ENCODE measurements around the gene ADARB1.

Gene ADARB1

GRCh38 chr21:45154511-45155508 is 80.4 kb downstream of the ADARB1 start:
- DNase-seq, result peak; percentile 93

DNA sequence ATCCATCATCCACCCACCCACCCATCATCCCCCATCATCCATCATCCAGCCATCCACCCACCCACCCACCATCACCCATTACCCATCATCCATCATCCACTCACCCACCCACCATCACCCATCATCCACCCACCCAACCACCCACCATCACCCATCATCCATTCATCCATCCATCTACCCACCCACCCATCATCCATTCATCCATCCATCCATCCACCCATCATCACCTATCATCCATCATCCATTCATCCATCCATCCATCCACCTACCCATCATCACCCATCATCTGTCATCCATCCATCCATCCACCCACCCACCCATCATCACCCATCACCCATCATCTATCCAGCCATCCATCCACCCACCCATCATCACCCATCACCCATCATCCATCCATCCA is 81.5 kb downstream of the ADARB1 start:
- no peak for DNase-seq

GRCh38 chr21:45156459-45156858 is 82.1 kb downstream of the ADARB1 start:
- no peak for DNase-seq

GRCh38 chr21:45157932-45158331 is 83.6 kb downstream of the ADARB1 start:
- no peak for DNase-seq

DNA sequence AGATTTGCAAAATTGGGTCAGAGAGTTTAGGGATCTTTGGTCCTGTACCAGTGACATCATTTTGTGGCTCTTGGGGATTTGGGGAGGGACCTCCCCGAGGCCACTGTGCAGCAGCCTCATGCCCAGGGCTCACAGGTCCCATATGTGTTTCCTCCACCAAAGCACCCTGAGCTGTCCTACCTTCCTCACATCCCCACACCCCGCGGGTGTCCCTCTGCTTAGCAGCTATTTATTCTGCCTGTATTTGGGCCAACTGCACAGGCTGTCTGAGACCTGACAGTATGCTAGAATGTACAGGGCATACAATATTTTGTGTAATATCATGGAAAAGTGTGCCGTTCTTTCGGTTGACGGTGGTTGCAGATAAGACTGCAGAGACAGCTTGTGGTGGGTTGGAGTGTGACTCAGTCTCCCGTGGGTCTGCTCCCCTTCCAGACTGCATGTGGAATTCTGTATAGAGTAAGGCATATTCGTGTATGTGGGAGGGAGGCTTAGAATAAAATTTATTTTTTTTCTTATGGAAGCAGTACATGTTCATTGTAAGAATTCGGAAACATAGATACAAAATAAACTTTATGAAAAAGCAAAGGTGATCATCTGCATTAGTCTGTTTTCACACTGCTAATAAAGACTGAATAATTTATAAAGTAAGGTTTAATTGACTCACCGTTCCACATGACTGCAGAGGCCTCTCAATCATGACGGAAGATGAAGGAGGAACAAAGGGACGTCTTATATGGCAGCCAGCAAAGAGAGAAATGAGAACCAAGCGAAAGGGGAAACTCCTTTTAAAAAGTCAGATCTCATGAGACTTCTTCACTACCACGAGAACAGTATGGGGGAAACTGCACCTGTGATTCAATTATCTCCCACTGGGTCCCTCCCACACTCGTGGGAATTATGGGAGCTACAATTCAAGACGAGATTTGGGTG is 84.4 kb downstream of the ADARB1 start:
- no peak for DNase-seq

DNA sequence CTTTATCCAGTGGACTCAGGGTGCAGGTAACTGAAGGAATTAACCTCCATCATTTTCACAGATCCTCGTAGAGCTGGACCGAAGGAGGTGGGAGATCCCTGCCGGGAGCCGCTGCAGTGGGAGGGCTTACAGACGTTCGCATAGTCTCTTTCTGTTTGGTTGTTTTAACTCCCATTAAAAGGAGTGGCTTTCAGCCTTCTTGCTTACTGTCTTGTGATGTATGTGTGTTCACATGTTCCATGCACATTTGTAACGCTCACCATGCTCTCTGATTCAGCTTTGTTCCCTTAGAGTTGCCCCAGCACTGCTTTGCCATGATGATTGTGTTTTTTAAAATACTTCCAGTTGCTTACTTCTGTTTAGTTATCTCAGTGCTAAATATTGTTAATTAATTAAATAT is 85.8 kb downstream of the ADARB1 start:
- no peak for DNase-seq

- no peak for DNase-seq
Observed at GRCh38 chr21:45161038-45161945, 86.9 kb downstream of the ADARB1 start.

DNA sequence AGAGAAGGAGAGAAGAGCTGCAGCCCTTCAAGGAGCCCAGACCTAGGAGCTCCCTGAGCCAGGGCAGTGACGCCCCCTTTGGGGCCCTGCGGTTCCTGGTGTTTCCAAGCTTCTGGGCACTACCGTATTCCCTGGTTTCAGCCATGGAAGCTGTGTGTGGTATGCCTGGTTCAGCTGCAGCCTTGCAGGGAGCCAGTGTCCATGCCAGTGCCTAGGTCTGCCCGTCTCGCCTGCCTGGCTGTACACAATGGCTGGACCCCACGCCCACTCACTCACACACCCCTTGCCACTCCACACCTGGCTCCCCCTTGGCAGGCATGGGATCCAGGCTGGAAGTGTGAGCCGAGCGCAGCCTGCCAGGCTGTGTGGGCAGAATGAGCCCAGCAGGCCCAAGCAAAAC is 87.7 kb downstream of the ADARB1 start:
- DNase-seq, result no peak

GRCh38 chr21:45162809-45163208 is 88.4 kb downstream of the ADARB1 start:
- no peak for DNase-seq

DNA sequence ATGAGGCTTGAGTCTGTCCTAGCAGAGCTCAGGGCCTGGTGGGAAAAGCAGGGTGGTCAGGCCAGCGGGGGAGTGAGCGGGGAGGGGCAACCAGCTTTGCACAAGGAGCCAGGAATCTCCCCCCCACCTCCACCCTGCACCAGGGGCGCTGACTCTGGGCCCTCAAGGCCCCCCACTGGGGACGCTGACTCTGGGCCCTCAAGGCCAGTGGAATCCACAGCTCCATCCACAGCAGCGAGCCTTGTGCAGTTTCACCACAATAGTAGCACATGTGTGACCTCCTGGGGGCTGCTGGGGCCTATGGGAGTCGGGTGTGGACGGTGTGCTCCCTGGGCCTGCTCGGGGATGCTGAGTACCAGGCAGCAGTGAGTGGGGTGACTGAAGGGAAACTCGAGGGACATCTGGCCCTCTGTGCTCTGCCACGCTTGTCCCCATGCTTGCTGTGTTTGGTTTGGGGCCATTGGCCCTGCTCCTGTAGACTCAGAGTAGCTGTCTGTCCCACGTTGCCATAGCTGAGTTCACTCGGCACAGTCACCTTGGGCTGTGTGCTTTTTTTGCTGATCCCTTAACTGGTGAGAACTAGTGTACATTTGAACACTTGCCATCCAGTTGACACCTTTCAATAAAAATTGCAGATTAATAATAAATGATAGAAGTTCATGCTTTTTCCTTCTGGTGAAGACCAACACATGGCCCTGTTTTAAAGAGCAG is 89.2 kb downstream of the ADARB1 start:
- DNase-seq, result no peak

DNA sequence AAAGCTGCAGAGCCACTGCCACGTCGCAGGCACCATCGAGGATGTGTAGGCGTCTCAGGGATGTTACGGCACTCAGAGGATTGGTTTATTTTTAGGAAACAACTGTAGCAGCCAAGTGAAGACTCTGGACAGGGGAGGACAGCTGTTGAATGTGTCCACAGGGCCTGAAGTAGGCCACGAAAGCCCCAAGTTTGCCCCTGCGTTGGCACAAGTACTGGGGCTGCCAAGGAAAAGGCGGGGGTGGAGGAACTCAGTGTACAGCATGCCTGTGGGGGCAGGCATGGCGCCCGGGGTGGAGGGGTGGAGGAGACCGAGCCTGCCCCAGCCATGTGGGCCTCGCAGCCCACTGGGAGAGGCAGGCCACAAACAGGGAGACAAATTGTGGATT is 89.7 kb downstream of the ADARB1 start:
- DNase-seq, result no peak

DNA sequence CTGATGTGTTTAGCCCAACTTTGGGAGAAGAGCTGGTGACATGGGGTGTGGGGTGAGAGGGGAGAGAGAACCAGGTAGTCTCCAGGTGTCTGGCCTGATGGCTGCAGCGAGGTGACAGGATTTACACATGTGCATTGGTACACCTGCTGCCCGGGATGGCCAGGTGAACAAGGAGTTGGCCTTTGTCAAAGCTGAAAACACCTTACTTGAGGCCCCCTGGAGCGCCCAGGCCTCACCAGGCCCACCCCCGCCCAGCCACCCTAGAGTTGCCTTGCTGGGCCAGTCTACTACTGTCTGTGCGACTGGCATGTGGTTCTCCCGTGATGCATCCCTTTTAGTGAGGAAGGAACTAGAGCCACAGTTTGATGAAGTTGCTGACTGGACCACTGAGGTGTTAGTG is 90.5 kb downstream of the ADARB1 start:
- DNase-seq, result no peak

GRCh38 chr21:45166931-45167330 is 92.6 kb downstream of the ADARB1 start:
- DNase-seq, result no peak

- peak; percentile 76 for DNase-seq
Observed at GRCh38 chr21:45167796-45168222, 93.4 kb downstream of the ADARB1 start.

- no peak for DNase-seq
Observed at GRCh38 chr21:45168522-45168921, 94.1 kb downstream of the ADARB1 start.

DNA sequence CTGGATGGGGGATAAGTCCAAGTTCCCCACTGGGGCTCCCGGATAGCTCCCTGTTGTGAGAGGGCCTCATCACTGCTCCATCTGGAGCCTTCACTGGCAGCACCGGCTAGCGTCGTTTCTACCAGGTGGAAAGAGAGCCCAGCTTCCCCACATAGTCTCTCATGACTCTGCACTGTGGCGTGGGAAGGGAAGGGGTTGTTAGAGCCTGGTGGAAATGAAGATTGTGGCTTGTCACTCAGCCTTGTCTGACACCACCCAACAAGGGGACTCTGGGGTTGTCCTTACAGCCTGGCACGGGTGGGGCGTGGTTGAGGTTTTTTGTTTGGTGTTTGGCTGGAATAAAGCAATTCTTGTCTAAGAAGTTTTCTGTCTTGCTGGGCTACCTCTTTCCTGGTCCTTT is 94.6 kb downstream of the ADARB1 start:
- no peak for DNase-seq

DNA sequence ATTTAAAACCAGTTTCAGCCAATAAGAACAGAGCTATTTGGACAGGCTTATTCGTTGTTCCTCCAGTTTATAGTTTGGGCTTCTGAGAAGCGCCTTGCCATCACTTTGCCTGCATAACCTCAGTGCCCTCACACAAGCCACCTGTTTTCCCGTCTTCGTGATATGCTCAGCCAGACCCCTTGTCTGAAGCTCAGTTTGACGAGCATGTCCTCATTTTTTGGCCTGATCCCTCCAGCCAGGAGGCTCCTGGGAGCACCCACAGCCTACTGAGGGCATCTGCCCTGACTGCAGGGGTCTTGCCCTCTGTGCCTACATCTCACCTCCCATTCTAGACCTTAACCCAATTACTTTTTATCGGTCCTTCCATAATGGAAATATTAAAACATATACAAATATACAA is 95.3 kb downstream of the ADARB1 start:
- no peak for DNase-seq

- DNase-seq, result no peak
Observed at GRCh38 chr21:45170987-45171386, 96.6 kb downstream of the ADARB1 start.

DNA sequence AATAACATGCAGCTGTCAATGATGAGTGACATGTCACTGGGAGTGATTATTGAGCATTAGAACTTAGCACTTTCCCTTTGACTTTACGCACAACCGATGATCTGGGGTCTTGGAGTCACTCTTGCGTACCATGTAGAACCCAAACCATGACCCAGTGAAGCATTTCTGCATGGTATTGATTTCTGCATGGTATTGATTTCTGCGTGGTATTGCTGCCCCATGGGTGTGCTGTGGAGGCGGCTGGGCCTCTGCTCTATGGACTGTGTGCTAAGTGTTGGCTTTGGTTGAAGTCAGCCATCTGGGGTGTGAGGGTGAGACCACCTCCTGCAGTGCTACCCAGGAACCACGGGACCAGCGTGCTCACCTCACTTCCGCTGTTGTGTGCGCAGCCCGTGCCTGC is 98.0 kb downstream of the ADARB1 start:
- no peak for DNase-seq

GRCh38 chr21:45175326-45176095 is 101.1 kb downstream of the ADARB1 start:
- no peak for DNase-seq

- no peak for DNase-seq
Observed at GRCh38 chr21:45176141-45176540, 101.8 kb downstream of the ADARB1 start.
